Glomerular endothelial cell (primary cell): ENCODE data around the gene RALGAPA2. TPM values are rescaled to one million over a fixed set of nuclear protein-coding genes. Genes with fewer than 3 reads are reported as not detected.

Experiments
- DNase-seq: peaks from one replicate; pipeline ENCODE4 v3.0.0-alpha.2; 2011; ENCODE audit warnings: low read depth, low spot score; ENCODE audit errors: extremely low read depth
- total RNA-seq: library from RNA; depleted of rRNA; stranded (reverse); fragments of >200 nt; gene quantifications from 2 replicates; pipeline ENCODE4 v1.2.3, GENCODE V29; 2015

Gene RALGAPA2
- total RNA-seq, 1 donor from 2014 or later = 98.7 TPM

GRCh38 chr20:20414640-20415220, 297.7 kb downstream of the RALGAPA2 start:
- DNase-seq = no peak

DNA sequence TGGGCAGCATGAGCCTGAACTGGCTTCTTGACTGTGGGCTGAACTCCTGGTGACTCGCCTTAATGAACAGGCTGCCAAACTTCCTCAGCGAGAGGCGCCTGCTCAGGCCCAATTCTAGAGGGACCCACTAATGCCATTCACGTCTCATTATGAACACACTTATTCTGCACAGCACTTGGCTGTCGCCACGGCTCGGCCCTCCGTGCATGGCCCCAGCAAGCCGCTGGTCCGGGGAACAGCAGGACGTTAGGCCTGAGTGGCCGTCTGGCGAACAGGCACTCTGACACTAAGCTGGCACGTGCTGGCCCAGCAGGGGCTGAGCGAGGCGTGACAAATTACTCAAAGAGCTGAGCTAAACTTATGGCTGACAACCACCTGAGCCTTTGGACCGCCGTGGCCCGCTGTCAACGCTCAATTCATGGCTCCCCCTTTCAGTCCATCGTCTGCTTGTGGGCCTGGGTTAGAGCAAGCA, 298.6 kb downstream of the RALGAPA2 start:
- no peak for DNase-seq

DNA sequence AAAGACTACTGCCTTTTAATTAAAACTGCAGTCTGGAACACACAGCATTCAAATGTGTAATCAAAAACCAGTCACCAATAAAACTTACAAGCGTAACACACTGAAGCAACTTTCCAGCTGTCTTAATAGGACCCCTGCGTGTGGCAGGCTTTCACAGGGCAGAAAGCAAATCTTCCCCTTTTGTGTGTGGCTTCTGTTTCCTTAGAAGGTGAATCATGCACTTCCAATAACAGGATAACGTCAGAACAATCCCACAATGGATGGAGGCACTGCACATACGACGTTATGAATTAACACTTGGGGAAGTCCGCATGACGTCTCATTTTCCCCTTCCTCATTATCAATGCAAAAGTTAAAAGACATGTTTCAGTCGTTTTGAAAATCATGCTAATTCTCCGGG, 299.7 kb downstream of the RALGAPA2 start:
- DNase-seq = peak; percentile 71

DNA sequence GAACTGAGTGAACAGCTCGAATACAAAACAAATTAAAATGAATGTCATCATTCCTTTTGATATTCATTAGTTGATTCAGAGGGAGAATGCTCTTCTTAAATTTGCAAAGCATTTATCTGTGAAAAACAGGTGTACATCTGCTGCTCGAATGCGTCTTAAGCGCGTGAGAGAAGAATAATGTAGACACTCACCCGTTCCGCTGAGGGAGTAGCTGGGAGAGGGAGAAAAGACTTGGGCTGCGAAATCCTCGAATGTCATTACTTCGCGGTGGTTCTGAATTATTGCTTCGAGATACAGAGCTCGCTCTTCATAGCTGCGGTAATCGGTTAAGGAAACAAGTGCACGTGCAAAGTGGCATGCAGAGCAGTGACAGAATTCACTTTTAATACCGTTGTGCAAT, 300.6 kb downstream of the RALGAPA2 start:
- DNase-seq = no peak

- DNase-seq = no peak
Observed at GRCh38 chr20:20411402-20411801, 301.0 kb downstream of the RALGAPA2 start.

- no peak for DNase-seq
Observed at GRCh38 chr20:20410678-20411077, 301.8 kb downstream of the RALGAPA2 start.

DNA sequence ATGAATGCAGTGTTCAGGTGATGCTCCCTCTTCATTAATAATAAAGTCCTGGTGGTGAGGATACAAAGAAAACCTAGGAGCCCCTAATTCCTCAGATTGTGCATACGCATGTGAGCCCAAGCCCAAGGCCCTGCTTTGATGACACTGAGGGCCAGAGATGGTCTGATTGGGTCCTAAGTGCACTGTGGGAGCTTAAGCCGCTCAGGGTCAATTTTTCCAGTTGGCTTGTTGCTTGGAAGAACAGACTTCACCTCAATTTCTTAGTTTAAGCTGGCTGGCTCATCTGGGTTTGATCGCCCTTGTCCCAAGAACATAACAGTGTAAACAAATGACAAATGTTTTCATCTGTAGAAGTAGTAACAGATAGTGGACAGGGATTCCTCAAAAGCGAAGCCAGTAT, 303.1 kb downstream of the RALGAPA2 start:
- DNase-seq = no peak

GRCh38 chr20:20407891-20408805, 304.3 kb downstream of the RALGAPA2 start:
- no peak for DNase-seq

GRCh38 chr20:20406306-20406705, 306.1 kb downstream of the RALGAPA2 start:
- no peak for DNase-seq

DNA sequence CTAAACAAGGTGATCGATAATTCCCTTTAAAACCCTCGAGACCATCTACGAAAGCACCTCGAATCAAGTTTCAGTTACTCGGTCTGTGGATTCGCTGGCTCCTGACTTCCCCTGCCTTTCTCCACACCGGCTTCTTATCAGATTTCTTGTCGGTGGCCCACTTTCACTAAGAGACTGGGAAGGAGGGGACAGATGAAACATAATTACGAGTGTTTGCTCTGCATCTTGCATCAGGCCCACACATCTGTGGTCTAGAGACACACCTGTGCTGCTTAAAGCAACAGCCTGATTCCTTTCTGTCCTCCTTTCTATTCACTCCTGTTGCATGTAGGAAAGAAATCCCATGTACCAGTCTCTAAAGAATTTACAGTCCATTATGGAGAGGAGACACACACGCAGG, 306.8 kb downstream of the RALGAPA2 start:
- DNase-seq = no peak

- DNase-seq = no peak
Observed at GRCh38 chr20:20404633-20405032, 307.8 kb downstream of the RALGAPA2 start.

DNA sequence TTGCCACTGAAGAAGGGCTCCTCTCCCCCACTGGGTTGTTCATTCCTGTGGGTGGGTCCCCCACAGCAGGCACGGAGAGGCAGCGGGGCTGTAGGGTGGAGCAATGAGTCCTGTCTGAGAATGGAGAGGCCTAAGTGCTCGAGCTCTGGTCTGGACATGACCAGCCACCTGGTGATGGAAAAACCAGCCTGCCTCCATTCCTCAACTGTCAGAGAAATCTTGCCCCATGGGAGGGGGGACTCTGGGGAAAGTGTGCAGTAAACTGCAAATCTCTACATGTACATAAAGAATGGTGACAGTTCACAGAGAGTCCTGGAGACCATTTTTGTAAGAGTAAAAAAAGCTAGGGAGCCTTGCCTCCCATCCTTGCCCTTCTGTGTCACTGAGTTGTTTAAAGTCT, 310.5 kb downstream of the RALGAPA2 start:
- DNase-seq = no peak

- DNase-seq = no peak
Observed at GRCh38 chr20:20399531-20400500, 312.6 kb downstream of the RALGAPA2 start.

- no peak for DNase-seq
Observed at GRCh38 chr20:20398123-20398522, 314.3 kb downstream of the RALGAPA2 start.

- no peak for DNase-seq
Observed at GRCh38 chr20:20396794-20397193, 315.6 kb downstream of the RALGAPA2 start.

- DNase-seq = no peak
Observed at GRCh38 chr20:20395903-20396568, 316.4 kb downstream of the RALGAPA2 start.

DNA sequence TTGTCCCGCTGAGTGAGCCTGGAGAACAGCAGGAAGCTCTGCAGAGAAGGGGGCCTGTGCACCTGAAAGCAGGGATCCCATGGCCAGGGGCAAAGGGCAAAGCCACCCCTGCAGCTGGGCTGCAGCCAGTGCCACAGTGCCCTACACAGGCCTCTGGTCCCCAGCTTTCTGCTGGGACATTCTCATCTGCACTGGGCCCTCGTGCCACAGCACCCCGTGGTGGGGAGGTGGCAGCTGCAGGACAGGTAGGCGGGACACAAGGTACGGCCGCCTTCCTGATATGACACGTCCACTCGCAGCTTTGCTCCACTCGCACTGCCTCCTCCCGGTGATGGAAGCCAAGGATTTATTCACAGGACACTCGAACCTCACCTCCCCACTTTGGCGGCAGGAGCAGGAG, 317.4 kb downstream of the RALGAPA2 start:
- no peak for DNase-seq

DNA sequence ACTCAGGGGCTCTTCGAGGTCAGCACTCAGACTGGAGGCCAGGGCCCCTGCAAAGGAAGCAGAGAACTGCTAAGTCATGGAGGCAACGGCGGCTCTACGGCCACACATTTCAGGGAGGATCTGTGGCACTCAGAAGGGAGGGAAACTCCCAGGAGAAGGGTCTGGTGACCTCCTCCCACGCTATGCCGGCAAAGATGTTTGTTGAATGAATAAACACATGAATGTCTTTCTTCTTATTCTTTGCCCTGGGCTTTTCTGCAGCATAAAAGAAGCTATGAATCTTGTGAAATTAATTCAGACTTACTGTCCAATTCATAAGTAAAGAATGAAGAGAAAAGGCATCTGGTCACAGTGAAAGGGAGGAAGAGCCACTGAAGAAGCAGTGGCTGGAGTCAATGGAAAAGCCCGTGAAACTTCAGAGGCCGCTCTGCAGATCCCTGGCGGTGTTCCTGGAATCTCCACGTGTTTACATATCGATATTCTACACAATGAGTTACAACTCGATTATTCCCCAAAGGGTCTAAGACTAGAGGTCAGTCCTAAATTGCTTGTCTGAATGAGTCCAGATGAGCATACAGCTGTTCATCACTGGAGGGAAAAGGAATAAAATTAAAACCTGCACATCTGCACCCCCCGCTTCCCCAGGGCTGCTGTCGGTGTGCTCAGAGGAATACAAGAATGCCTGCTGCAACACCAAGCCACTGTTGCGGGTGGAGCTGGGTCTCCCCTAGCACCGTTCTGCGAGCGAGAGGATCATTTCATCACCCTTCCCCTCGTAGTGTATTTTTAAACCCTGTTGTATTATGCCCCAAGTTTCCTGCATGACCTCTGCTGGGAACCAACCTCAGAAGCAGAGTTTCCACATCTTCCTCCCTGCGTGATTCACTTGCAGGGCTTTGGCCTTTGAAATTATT, 319.0 kb downstream of the RALGAPA2 start:
- no peak for DNase-seq

DNA sequence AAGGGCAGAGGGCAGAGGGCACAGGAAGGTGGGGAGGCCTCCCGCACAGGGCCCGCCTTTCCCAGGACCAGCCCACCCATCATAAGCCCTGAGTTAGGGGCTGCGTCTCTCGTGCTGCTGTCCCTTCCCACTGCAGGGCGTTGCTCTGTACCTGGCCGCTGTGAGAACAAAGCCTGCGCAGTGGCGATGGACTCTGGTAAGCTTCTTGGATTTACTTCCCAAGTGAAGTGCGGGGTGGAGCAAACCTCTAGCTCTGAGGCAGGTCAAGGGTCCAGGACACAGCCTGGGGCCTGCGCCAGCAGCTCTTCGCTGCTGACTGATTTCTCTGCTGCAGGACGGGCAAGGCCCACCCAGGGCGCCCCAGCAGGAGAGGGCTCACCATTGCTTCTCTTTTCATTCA, 320.7 kb downstream of the RALGAPA2 start:
- DNase-seq = no peak
